PFSK-1 (cell line): Measurements from ENCODE around the gene KCNT2.

Experiments used
- POLR2AphosphoS5 ChIP-seq: IDR thresholded peaks from 2 replicates; pipeline ENCODE4 v1.6.1; 2012; ENCODE audit warnings: low read depth, mild to moderate bottlenecking, control low read depth, low read length, moderate library complexity
- REST ChIP-seq, 2 experiments: IDR thresholded peaks; 2 replicates each; pipeline versions ENCODE4 v1.6.1 to v1.8.0; 2011 to 2012; ENCODE audit warnings: low read depth in 2 of 2, low read length in 2 of 2, control low read depth in 1 of 2, inconsistent platforms in 1 of 2, mild to moderate bottlenecking in 1 of 2, moderate library complexity in 1 of 2; ENCODE audit not compliant: insufficient read depth in 1 of 2
- SIN3A ChIP-seq: IDR thresholded peaks from 2 replicates; pipeline ENCODE4 v1.6.1; 2012; ENCODE audit warnings: mild to moderate bottlenecking, low read length, moderate library complexity, borderline replicate concordance; ENCODE audit not compliant: insufficient read depth
- TAF1 ChIP-seq: IDR thresholded peaks from 2 replicates; pipeline ENCODE4 v1.6.1; 2012; ENCODE audit warnings: low read length, control low read depth, borderline replicate concordance; ENCODE audit not compliant: insufficient read depth

GRCh38 chr1:196510451-196510850 is 97.8 kb downstream of the KCNT2 start:
- TF ChIP-seq TAF1 (no peak), POLR2AphosphoS5 (no peak), REST (IDR thresholded peaks at IDR 0.05; ENCODE audit: insufficient read depth in 1 of 2, low read depth in 2 of 2, low read length in 2 of 2) (no peak), SIN3A (no peak)
